Measurements from ENCODE around the gene HACE1.

Gene HACE1

DNA sequence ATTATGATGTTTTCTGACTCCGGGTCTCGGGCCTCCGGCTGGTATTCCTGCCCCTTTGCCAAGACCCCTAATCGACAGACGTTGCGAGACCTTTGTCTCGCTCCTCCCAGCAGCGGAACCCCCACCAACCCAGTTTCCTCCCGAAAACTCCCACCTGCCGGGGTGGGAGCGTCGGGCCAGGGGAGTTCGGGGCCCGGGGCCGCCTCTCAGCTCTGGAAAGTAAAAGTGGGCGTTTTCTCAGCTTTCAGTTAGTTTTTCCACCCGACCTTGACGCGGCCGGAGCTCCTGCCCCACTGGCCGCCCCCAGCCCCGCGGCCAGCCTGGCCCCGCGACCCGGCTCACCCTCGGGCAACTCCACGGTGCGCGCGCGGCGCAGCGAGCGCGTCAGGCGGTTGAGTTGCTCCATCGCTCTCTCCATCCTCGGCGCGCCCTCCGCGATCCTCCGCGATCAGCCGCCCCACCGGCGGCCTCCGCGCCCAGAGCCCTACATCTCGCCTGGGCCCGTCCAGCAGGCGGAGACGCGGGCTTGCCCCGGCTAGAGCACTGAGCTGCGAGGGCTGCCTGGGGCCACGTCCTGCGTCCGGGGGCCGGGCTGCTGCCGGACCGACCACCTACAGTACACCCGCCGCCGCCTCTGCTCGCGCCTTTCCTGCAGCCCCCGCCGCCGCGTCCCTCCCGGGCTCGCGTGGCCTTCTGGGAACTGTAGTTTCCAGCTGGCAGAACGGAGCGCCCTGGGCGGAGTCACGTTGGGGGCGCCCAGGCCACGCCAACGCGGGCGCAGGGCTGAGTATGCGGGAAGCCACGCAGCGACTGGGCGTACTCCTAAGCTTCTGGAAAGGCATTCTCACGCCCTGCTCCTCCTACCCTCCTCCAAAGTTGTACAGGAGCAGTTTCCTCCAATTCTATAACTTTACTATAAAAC is at the start of gene HACE1 (continued):
- TF ChIP-seq SP7 (tag by site-specific recombination; IDR thresholded peaks at IDR 0.05) (peak; percentile 78), ZNF394 (tag by site-specific recombination; IDR thresholded peaks at IDR 0.05; ENCODE audit: borderline replicate concordance) (0 out of 2 replicates have a peak, but pooled peaks have one; percentile 41), ZNF777 (tag by site-specific recombination; IDR thresholded peaks at IDR 0.05; ENCODE audit: borderline replicate concordance) (no peak), ZFP3 (tag by site-specific recombination; IDR thresholded peaks at IDR 0.05; ENCODE audit: low read depth) (no peak), ZNF19 (tag by site-specific recombination; IDR thresholded peaks at IDR 0.05; ENCODE audit: low read depth) (no peak), ZNF510 (tag by site-specific recombination; IDR thresholded peaks at IDR 0.05; ENCODE audit: insufficient replicate concordance) (no peak), ZNF174 (tag by site-specific recombination; IDR thresholded peaks at IDR 0.05) (no peak), RBAK (tag by site-specific recombination; IDR thresholded peaks at IDR 0.05) (no peak), ZNF623 (tag by site-specific recombination; IDR thresholded peaks at IDR 0.05) (no peak), ZNF175 (tag by site-specific recombination; IDR thresholded peaks at IDR 0.05) (no peak), SP3 (tag by site-specific recombination; IDR thresholded peaks at IDR 0.05) (peak; percentile 87), ZNF324 (tag by site-specific recombination; IDR thresholded peaks at IDR 0.05) (no peak), EGR2 (tag by site-specific recombination; IDR thresholded peaks at IDR 0.05; ENCODE audit: low read depth) (peak; percentile 96), ZNF2 (tag by site-specific recombination; IDR thresholded peaks at IDR 0.05) (peak; percentile 88), CTCF (tag by site-specific recombination; IDR thresholded peaks at IDR 0.05) (peak; percentile 71; the same call in 1 of the 2 replicates), ZNF302 (tag by site-specific recombination; IDR thresholded peaks at IDR 0.05; ENCODE audit: low read depth) (no peak), ZNF335 (tag by site-specific recombination; conservative IDR thresholded peaks at IDR 0.05) (peak; percentile 91), GFI1B (tag by site-specific recombination; IDR thresholded peaks at IDR 0.05) (no peak), FEZF1 (tag by site-specific recombination; IDR thresholded peaks at IDR 0.05) (no peak), KLF8 (tag by site-specific recombination; IDR thresholded peaks at IDR 0.05) (peak; percentile 87), ZNF843 (tag by site-specific recombination; IDR thresholded peaks at IDR 0.05) (peak; percentile 41; the same call in 1 of the 2 replicates), ZNF473 (tag by site-specific recombination; IDR thresholded peaks at IDR 0.05) (no peak), ZNF548 (tag by site-specific recombination; IDR thresholded peaks at IDR 0.05) (peak; percentile 44; the same call in 1 of the 2 replicates), ZNF341 (tag by site-specific recombination; IDR thresholded peaks at IDR 0.05; ENCODE audit: low read depth) (peak; percentile 82), ZNF274 (IDR thresholded peaks at IDR 0.05; ENCODE audit: low read length) (no peak), ZNF274 (tag by site-specific recombination; IDR thresholded peaks at IDR 0.05; ENCODE audit: borderline replicate concordance) (no peak), HIC1 (tag by site-specific recombination; IDR thresholded peaks at IDR 0.05) (peak; percentile 31; the same call in 1 of the 2 replicates), ZSCAN16 (tag by site-specific recombination; IDR thresholded peaks at IDR 0.05) (0 out of 2 replicates have a peak, but pooled peaks have one; percentile 53), ZFP37 (tag by site-specific recombination; IDR thresholded peaks at IDR 0.05) (no peak), ZNF792 (tag by site-specific recombination; IDR thresholded peaks at IDR 0.05) (no peak), ZNF521 (tag by site-specific recombination; IDR thresholded peaks at IDR 0.05) (no peak), ZNF629 (tag by site-specific recombination; IDR thresholded peaks at IDR 0.05) (peak; percentile 57), HOXD13 (CRISPR knock-in tag; IDR thresholded peaks at IDR 0.05; ENCODE audit: borderline replicate concordance) (no peak), YY2 (tag by site-specific recombination; IDR thresholded peaks at IDR 0.05) (0 out of 2 replicates have a peak, but pooled peaks have one; percentile 55), ZNF660 (tag by site-specific recombination; IDR thresholded peaks at IDR 0.05) (peak; percentile 60; the same call in 1 of the 2 replicates), MYNN (tag by site-specific recombination; IDR thresholded peaks at IDR 0.05; ENCODE audit: borderline replicate concordance) (0 out of 2 replicates have a peak, but pooled peaks have one; percentile 34)
- TF ChIP-seq, protein P1, sequence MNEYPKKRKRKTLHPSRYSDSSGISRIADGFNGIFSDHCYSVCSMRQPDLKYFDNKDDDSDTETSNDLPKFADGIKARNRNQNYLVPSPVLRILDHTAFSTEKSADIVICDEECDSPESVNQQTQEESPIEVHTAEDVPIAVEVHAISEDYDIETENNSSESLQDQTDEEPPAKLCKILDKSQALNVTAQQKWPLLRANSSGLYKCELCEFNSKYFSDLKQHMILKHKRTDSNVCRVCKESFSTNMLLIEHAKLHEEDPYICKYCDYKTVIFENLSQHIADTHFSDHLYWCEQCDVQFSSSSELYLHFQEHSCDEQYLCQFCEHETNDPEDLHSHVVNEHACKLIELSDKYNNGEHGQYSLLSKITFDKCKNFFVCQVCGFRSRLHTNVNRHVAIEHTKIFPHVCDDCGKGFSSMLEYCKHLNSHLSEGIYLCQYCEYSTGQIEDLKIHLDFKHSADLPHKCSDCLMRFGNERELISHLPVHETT (tag by site-specific recombination; IDR thresholded peaks at IDR 0.05), result no peak
